ENCODE data around the gene SEC61A2.

The SEC61A2 gene

DNA sequence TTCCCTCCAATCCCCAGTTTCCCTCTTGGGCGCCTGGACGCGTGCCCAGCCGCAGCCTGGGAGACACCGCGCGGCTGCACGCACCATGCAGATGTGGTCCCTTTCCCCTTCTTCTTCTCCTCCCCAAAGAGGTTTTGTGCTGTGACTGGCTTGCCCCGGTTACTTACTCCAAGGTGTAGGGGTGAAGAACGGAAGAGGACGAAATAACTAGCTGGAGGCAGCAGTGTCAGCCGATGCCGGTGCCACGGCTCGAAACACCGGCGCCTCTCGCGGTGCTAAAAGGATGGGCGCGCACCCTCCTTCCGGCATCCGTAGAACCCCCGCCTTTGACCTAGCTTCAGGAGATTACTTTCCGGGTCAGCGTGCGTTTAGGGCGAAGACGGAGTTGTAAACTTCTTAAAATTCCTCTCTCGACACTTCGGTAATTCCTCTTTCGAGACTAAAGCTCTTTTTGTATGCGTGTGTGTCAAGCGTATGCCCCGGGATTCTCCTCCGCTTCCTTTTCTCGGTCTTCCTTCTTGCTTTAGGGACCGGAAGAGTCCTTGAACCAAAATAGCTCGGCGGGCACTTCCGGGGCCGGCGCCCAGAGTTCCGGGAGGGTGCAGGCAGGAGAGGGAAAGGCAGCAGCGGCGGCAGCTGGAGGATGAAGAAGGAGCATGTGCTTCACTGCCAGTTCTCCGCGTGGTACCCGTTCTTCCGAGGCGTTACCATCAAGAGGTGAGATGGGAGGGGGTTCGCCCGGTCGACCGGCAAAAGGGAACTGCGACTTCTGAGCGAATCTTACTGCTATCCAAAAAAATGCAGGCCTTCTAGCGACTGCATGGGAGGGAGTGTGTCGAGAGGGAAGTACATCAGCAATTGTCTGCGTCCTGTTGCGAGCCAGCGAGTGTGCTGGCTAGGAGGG, 66.4 kb downstream of the SEC61A2 start, which contains the start of the genes CDC123 and NUDT5:
Gene CDC123, plus strand, starts transcription at position 586 of the 904 bp plus-strand sequence. Its CDS starts 58 bp downstream, at position 644.
Gene NUDT5, minus strand, starts transcription at position 289 of the 904 bp plus-strand sequence. CDS start 9,600 bp downstream, outside the sequence.
- DNase-seq (ENCODE audit: extremely low read depth in 1 of 2, low read depth in 1 of 2), result peak; percentile 54 to 70

GRCh38 chr10:12196531-12197211, 67.2 kb downstream of the SEC61A2 start:
- no peak for DNase-seq (ENCODE audit: extremely low read depth in 1 of 2, low read depth in 1 of 2)

- no peak for DNase-seq (ENCODE audit: extremely low read depth in 1 of 2, low read depth in 1 of 2)
Measured at GRCh38 chr10:12198156-12198555, 68.7 kb downstream of the SEC61A2 start.

- no peak for DNase-seq (ENCODE audit: extremely low read depth in 1 of 2, low read depth in 1 of 2)
Measured at GRCh38 chr10:12200850-12201249, 71.4 kb downstream of the SEC61A2 start.

DNA sequence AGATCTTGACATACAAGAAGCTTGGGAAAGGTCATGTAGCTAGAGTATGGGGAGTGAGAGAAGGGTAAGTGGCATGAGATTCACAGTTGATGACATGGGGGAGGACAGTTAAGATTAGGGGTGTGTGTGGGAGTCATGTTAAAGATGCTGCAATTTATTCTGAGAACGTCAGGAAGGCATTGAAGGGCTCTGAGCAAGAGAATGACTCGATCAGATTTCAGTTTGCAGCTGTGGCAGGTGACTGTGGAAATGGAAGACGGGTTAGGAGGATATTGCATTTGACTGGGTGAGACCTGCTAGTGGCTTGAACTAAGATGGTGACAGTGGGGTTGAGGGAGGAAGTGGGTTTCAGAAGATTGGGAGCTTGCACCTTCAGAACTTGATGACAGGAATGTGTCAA, 72.1 kb downstream of the SEC61A2 start:
- DNase-seq (ENCODE audit: extremely low read depth in 1 of 2, low read depth in 1 of 2), result no peak

DNA sequence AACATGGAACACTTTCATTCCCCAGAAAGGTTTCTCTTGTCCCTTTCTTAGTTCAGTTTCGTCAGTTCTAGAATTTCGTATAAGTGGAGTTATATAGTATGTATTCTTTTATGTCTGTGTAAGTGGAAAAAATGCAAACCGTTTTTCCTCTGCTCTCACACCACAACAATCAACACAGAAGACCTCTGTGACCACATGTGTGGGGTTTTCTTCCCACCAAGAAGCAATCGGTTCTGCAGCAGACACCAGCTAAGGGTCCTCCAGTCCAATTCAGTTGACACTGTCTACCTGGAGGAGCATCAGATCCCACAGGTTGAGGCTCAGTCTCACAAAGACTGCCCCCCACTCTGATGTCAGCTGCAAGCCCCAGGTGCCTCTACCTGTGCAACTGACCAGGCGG, 72.7 kb downstream of the SEC61A2 start:
- no peak for DNase-seq (ENCODE audit: extremely low read depth in 1 of 2, low read depth in 1 of 2)

- DNase-seq (ENCODE audit: extremely low read depth in 1 of 2, low read depth in 1 of 2), result no peak
Measured at GRCh38 chr10:12205082-12205481, 75.6 kb downstream of the SEC61A2 start.

- no peak for DNase-seq (ENCODE audit: extremely low read depth in 1 of 2, low read depth in 1 of 2)
Measured at GRCh38 chr10:12207114-12207513, 77.6 kb downstream of the SEC61A2 start.

DNA sequence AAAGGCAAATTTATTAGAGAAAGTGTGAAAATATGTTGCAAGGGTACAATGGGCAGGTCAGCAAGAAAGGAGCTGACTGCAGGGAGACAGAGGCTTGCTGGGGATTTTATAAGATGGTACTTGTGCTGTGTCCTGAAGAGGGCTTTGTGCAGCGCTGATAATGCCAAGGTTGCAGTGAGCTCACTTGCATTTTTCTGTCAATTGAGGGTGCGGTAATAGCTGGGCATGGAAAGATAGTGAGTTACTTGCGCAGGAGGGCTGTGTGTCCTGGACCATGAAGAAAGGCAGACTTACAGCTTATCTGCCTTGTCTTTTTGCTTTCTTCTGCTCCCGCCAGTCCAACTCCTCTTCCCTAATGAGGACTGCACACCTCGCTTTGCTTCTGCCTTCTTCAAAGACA, 79.0 kb downstream of the SEC61A2 start:
- DNase-seq (ENCODE audit: extremely low read depth in 1 of 2, low read depth in 1 of 2), result no peak

- DNase-seq (ENCODE audit: extremely low read depth in 1 of 2, low read depth in 1 of 2), result no peak
Measured at GRCh38 chr10:12212454-12212853, 83.0 kb downstream of the SEC61A2 start.

DNA sequence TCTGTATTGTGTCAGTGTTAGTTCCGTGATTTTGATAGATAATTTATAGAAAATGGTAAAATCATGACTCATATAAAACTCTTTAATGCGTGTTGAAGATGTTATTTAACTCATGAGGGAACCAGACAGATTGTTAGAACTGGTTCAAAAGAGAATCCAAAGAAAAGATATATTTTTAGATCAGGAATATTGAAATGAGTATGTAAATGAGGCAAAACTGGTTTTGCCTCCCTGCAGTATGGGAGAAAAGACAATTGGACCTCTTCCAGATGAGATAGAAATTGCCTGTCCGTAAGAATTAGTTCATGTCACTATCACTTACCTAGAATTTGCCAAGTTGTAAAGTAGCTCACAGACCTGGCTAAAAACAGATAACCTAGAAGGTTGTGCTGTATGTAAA, 84.1 kb downstream of the SEC61A2 start:
- DNase-seq (ENCODE audit: extremely low read depth in 1 of 2, low read depth in 1 of 2), result no peak

GRCh38 chr10:12214093-12214492, 84.6 kb downstream of the SEC61A2 start:
- no peak for DNase-seq (ENCODE audit: extremely low read depth in 1 of 2, low read depth in 1 of 2)

GRCh38 chr10:12214763-12215218, 85.3 kb downstream of the SEC61A2 start:
- peak in 1 of 2 donors; percentile 14 for DNase-seq (ENCODE audit: extremely low read depth in 1 of 2, low read depth in 1 of 2)

All from activated CD8-positive, alpha-beta memory T cell treated with anti-CD3 and anti-CD28 coated beads for 1 hour (primary cell).